ENCODE results near the gene CCNJL.

DNA sequence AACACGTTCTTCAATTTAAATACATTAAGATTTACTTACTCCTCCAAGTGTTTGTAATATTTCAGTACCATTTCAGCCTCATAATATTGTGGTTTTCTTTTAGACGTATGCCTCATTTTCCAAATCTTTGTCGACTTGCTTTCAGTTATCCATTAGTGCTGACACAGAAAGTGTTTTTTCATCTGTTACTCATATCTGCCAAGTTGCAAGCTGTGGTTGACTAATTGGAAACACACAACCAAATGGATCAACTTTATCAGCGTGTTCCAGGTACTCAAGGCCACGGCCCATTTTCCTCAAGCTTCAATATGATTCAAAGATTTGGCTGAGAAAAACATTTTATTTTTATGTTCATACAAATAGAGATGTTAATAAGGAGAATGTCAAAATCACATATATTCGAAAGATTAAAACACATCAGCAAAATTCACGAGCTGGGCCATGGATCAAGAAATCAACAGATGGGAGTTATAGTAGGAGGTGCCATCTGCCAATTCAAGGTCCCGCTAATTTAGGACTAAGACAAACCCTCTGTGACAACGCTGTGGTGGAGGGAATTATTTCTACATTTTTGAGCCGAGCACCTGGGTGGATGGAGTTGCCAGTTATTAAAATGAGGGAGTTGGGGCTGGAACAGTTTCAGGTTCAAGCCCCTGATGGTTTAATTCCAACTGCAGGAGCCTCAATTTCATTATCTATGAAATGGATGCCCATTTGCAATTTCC lies 27.2 kb upstream of the CCNJL start:
- TF ChIP-seq POLR2A (IDR thresholded peaks at IDR 0.05; ENCODE audit: low read length) = no peak
- TF ChIP-seq GATA1 (IDR thresholded peaks at IDR 0.05; ENCODE audit: low read depth, low read length) = no peak

Measured in erythroblast (primary cell).